ENCODE results near the gene TRIM59.

The TRIM59 gene, protein sequence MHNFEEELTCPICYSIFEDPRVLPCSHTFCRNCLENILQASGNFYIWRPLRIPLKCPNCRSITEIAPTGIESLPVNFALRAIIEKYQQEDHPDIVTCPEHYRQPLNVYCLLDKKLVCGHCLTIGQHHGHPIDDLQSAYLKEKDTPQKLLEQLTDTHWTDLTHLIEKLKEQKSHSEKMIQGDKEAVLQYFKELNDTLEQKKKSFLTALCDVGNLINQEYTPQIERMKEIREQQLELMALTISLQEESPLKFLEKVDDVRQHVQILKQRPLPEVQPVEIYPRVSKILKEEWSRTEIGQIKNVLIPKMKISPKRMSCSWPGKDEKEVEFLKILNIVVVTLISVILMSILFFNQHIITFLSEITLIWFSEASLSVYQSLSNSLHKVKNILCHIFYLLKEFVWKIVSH

GRCh38 chr3:160449636-160450598 lies at the start of gene TRIM59:
Gene TRIM59, minus strand, starts transcription at chr3:160449786. Its CDS starts 10,603 bp downstream, at chr3:160439183.
- DNase-seq = peak; percentile 89 to 96 (median 92)

DNA sequence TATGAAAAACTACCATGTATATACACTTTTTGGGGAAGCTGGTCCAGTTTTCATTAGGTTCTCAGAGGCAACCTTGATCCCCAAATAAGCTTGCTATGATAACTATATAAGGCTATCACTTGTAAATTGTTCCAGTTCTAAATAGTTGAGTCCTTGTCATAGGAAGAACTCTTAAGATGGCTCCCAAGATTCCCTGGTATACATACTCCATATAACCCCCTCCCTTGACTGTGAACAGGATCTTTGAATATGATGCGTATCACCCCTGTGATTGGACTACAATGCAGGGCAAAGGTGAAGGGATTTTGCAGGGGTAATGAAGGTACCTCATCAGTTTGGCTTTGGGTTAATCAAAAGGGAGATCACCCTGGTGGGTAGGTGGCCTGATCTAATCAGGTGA lies 48.6 kb upstream of the TRIM59 start:
- DNase-seq = no peak

DNA sequence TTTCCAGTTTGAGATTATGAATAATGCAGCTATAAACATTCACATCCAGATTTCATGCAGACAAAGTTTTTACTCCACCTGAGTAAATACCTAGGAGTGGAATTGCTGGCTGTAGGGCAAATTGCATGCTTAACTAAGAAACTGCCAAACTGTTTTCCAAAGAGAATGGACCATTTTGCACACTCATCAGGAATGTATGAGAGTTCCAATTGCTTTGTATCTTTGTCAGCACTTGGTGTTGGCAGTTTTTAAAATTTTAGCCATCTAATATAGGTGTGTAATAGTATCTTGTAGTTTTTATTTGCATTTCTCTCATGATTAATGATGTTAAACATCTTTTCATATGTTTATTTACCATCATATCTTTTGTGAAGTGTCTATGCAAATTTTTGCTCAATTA lies 40.6 kb upstream of the TRIM59 start:
- DNase-seq = no peak

- no peak for DNase-seq
Measured at GRCh38 chr3:160486459-160486869, 36.9 kb upstream of the TRIM59 start.

DNA sequence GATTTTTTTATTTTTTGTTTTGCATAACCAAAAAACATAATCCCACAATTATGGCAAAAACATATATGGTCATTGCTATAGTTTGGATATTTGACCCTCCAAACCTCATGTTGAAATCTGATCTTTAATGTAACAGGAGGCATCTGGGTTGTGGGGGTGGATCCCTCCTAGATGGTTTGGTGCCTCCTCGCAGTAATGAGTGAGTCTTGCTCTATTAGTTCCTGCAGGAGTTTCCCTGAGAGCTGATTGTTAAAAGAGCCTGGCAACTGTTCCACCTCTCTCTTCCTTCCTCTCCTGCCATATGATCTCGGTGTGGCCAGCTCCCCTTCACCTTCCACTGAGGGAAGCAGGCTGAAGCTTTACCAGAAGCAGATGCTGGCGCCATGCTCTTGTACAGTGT lies 33.2 kb upstream of the TRIM59 start:
- DNase-seq = no peak

- no peak for DNase-seq
Measured at GRCh38 chr3:160481856-160482255, 32.3 kb upstream of the TRIM59 start.

DNA sequence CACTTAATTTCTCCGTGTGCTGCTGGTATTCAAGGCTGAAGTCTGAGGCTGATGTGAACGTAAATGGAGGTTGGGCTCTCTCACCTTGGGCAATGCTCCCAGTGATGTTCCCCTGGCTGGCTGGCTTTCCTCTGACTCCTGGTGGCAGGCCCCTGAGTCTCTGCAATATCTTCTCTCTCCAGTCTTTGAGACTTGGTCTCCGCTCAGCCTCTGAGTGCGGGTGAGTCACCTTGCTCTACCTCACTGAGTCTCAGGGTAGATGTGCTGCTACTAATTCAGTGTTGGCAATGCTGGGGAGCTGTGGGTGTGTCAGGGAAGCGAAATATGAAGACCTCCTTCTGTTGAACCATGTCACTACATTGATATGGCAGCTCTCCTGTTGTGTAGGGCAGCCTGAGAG lies 31.3 kb upstream of the TRIM59 start:
- no peak for DNase-seq

- no peak for DNase-seq
Measured at GRCh38 chr3:160479376-160479775, 29.8 kb upstream of the TRIM59 start.

- no peak for DNase-seq
Measured at GRCh38 chr3:160478338-160478737, 28.8 kb upstream of the TRIM59 start.

- no peak for DNase-seq
Measured at GRCh38 chr3:160477750-160478149, 28.2 kb upstream of the TRIM59 start.

DNA sequence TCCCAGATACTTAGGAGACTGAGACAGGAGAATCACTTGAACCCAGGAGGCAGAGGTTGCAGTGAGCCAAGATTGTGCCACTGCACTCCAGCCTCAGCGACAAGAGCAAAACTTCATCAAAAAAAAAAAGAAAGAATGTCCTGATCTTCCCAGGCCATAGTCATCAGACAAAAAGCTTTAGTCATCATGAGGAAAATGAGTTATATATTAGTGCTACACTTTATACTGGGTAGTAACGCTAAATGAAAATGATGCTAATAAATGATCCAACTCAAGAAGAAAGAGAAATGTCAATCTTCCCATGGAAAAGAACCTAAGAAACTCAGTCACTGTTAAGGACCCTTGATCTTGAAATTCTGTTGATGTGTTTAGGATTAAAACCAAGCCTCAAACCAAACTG lies 26.3 kb upstream of the TRIM59 start:
- no peak for DNase-seq

GRCh38 chr3:160475153-160475552 lies 25.6 kb upstream of the TRIM59 start:
- no peak for DNase-seq

DNA sequence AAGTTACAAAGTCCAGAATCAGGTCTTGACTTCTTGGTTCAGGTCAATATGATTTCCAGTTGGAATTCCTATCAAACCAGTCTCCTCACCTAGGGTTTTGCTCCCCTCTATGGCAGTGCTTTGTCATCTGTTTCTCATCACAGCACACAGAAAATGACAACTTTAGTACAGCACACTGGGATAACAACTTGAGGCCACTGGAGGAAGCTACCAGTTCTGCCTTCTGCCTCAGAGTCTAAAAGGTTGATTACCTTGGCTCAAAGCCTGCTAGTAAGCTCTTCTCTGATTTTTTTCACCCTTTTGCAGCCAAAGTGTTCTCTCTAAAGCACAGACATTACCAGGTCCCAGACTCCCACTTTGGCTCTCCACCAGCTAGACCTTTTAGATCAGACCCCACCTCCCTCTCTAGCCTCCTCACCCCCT lies 24.8 kb upstream of the TRIM59 start:
- DNase-seq = no peak

GRCh38 chr3:160473978-160474377 lies 24.4 kb upstream of the TRIM59 start:
- no peak for DNase-seq

DNA sequence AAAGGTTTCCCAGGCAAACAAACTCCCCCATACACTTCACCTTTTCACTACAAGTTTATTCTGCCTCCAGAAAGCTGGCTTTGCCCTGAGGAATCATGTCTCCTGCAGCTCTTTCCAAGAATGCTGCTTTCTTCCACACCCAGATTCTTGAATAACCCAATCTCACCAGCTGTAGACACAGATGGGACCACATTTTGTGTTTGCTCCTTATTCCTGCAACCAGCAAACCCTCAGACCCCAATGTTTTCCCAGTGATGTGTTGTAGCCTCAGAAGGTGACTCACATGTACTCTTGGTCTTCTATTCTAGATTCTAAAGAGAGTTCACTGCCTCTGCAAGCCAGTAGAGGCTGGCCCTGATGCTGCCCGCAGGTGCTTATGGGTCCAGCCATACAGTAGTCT lies 23.6 kb upstream of the TRIM59 start:
- DNase-seq = no peak

DNA sequence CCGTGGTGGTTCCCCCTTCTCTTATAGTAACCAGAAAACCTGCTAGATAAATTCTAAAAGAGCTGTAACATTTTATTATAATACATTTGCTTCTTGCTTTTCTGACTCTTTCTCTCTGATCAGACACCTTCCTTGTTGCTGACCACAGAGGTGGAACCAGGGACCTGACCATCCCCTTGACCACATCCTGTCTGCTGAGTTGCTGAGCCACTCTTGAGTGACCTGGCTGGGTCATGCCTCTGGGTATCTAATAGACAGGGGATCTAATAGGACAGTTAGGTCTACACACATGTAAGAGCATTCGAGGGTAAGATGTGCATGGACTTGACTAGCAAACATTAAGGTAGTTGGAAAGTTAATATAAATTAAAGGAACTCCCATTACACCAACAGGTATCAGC lies 22.8 kb upstream of the TRIM59 start:
- no peak for DNase-seq

DNA sequence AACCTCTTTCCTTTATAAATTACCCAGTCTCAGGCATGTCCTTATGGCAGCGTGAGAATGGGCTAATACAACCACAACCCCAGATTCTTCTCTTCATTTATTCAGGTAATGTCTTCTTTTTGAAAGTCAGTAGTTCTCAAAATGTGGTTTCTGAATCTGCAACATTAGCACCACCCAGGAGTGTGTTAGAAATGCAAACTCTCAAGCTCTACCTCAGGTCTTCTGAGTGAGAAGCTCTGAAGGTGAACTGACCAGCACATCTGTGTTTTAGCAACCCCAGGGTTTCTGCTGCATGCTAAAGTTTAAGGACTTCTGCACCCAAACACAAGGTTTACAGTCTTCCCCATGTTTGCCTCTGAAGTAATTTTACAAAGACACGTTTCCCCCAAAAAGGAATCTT lies 22.3 kb upstream of the TRIM59 start:
- DNase-seq = no peak

DNA sequence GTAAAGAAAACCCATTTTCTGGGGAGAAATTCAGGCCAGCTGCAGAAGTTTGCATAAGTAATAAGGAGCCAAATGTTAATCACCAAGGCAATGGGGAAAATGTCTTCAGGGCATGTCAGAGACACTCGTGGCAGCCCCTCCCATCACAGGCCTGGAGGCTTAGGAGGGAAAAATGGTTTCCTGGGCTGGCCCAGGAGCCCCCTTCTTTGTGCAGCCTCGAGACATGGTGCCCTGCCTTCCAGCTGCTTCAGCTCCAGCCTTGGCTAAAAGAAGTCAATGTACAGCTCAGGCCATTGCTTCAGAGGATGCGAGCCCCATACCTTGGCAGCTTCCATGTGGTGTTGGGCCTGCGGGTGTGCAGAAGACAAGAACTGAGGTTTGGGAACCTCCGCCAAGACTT lies 20.6 kb upstream of the TRIM59 start:
- DNase-seq = no peak

DNA sequence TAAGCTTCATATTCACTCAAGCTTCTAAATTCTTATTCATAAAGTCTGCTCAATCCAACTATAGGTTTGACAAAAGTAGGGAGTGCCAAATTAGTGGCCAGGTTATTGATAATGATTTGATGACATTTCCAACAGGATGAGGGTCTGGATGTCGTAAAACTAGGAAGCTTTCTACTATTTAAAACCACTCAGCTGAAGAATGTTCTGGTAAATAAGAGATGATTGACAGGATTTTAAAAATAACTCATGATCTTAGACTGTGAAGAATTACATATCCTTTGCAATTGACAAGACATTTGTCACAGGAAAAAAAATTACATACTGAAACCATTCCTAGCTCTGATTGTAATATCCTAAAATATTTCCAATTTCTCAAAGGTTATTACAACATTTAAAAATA lies 15.4 kb upstream of the TRIM59 start:
- DNase-seq = no peak

DNA sequence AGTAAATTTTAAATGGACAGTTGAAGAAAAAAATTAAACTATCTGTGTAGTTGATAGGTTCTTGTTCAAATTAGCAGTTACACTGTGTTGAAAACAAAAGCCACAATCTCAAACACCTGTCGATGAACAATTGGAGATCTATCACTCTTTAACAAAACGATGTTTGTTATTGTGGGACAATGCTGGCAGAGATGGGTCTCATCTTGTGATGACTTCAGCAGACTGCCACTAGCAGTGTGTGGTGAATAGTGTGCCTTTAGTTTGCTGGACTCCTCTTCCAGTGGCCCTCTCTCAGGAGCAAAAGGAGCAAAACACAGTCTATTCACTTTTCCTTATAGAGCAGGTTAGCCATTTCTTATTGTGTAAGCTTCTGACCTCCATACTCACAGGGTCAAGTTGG lies 14.7 kb upstream of the TRIM59 start:
- DNase-seq = no peak

- DNase-seq = no peak
Measured at GRCh38 chr3:160460033-160460432, 10.4 kb upstream of the TRIM59 start.

- no peak for DNase-seq
Measured at GRCh38 chr3:160459450-160459970, 9.9 kb upstream of the TRIM59 start.

- DNase-seq = no peak
Measured at GRCh38 chr3:160458151-160458550, 8.6 kb upstream of the TRIM59 start.

DNA sequence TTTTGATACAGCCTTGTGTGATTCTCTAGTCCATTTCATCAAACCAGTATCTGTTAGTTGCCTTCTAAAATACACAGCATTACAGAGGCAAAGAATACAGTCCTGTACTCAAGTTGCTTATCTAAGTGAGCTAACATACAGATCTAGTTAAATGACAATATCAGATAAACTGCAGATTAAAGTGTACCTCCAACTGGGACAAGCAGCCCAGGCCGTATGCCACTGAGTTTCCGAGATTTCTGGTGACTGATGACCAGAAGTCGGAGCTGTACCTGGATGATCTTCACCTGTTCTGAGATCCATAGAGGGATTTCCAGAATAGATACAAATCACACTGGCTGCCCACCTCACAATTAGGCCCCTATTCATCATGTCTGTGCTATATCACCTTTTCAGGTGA lies 6.3 kb upstream of the TRIM59 start:
- DNase-seq = no peak

Measured in activated CD4-positive, CD25-positive, alpha-beta regulatory T cell (primary cell).